GM12801 (cell line): ENCODE results near the gene ZNF777.

ENCODE experiments used
- TF ChIP-seq, protein P1 (sequence below): IDR thresholded peaks from one replicate; pipeline ENCODE4 v1.5.1; 2011; ENCODE audit warnings: control low read depth; ENCODE audit not compliant: insufficient read length; ENCODE audit errors: extremely low read depth

ZNF777 gene

DNA sequence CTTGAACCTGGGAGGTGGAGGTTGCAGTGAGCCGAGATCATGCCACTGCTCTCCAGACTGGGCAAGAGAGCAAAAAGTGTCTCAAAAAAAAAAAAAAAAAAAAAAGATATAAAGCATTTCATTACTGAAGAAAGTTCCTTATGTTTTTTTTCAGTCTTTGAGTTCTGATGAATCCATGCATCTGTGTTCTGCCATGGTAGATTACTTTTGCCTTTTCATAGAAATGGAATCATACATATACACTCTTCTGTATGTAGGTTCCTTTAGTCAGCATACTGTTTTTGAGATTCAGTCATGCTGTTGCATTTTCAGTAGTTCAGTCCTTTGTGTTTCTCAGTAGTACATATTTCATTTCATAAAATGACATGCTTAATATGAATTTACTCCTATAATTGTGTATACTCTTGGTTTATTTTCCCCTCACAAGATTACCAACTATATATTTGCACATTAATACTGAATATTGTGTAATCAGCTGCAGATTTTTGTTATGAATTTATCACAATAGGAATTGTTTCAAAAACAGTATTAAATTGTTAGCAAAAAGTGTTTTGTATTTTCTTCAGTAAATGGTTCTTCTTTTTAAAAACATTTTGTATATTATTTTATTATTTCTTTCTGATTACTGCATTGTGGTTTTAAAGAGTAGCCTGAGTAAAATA, 2.8 kb upstream of the ZNF777 start:
- TF ChIP-seq, protein P1, sequence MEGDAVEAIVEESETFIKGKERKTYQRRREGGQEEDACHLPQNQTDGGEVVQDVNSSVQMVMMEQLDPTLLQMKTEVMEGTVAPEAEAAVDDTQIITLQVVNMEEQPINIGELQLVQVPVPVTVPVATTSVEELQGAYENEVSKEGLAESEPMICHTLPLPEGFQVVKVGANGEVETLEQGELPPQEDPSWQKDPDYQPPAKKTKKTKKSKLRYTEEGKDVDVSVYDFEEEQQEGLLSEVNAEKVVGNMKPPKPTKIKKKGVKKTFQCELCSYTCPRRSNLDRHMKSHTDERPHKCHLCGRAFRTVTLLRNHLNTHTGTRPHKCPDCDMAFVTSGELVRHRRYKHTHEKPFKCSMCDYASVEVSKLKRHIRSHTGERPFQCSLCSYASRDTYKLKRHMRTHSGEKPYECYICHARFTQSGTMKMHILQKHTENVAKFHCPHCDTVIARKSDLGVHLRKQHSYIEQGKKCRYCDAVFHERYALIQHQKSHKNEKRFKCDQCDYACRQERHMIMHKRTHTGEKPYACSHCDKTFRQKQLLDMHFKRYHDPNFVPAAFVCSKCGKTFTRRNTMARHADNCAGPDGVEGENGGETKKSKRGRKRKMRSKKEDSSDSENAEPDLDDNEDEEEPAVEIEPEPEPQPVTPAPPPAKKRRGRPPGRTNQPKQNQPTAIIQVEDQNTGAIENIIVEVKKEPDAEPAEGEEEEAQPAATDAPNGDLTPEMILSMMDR: no peak

DNA sequence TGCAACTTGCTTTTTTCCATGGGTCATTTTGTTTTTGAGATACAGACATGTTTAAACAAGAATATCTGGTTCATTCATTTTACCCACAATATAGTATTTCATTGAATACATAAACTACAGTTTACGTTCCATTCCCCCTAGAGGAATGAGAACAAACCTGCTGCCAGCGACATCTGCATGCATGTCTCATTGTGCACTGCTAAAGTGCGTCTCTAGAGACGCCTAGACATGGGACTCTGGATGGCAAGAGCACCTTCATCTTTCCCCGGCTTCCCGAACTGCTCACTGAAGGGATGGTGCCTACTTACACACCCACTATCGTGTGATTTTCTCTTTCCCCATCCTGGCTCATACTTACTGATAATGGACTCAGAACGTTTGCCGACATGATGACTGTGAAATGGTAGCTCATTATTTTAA, 1.2 kb upstream of the ZNF777 start:
- TF ChIP-seq, protein P1: no peak

DNA sequence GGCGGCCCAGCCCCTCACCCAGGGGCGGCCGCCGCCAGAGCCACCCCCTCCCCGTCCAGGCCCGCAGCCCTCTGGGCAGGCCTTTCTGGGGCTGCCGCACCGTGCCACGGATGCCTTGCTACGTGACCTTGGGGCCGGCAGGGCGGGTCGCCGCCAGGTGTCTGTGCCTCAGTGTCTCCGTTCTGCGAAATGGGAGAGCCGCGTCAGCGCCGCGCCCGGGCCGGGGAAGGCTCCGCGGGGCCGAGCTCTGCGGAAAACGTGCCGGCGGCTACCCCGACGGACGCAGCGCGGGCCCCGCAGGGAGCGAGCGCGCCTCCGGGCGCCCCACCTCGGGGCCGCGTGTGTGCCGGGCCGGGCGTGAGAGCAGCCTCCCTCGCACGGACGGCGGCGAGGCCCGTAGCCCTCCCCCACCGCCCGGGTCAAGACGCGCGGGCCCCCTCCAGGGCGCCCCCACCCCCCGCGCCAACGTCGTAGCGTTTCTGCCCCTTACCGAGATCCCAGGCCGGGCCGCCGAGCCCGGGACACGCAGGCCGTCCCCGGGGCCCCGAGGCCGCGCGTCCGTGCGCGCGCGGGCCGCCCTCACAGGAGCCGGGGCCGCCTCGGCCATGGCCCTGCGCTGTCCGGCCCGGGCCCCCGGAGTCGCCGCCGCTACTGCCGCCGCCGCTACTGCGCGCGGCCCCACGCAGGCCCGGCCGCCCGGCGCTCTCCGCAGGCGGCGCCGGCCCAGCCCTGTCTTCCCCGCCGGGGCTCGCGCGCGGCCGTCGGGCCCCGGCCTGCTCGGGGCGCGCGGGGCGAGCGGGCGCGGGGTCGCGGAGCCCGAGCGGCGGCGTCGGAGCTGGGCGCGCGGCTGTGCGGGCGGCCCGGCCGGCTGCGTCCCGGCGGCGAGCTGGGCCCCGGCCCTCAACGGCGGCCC, 1.1 kb downstream of the ZNF777 start:
- TF ChIP-seq, protein P1: no peak

DNA sequence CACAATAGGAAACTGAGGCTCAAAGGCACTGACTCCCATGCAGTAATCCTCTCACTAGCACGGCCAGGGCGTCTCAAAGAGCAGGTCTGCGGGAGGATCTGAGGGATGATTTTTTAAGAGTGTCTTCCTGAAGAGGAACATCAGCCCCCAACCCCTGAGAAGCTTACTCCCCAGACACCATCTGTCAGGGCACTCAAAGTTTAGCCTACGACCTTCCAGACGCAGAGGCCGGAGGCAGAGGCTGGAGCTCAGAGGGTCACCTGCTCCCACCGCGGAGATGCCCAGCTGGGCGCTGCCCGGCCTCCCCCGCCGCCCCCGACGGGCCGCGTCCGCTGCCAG, 1.7 kb downstream of the ZNF777 start:
- TF ChIP-seq, protein P1: no peak

DNA sequence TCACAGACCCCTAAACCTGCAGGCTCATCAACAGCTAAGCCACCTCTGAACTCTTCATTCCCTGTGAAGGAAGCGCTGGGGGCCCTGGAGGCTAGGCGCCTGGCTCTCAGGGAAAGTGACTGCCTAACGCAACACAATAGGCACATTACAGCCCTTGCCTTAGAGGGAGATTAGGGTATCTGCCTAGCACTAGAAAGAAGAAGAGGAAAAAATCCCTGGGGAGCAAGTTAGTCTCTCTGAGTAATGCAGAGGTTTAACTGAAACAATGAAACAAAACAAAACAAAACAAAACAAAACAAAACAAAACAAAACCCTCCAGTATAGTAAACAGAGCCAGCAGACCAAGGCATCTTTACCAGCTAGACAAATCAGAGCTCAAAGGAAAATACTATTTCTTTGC, 2.6 kb downstream of the ZNF777 start:
- TF ChIP-seq, protein P1: no peak

DNA sequence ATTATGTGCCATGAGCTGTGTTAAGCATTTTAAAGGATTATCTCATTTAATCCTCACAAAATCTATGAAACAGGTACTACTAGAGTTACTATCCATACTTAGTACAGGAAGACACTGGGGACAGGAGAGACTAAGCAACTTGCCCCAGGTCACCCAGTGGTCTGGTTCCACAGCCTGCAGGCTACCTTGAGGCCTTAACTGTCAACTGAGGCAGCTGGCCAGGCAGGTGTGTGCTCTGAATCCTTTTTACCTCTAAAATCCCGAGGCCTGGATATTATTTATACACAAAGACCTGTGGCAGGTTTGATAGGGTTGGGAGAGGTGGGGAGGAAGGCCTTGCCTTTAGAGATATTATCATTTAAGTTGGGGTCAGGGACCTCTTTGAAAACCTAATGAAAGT, 3.1 kb downstream of the ZNF777 start:
- TF ChIP-seq, protein P1: no peak

DNA sequence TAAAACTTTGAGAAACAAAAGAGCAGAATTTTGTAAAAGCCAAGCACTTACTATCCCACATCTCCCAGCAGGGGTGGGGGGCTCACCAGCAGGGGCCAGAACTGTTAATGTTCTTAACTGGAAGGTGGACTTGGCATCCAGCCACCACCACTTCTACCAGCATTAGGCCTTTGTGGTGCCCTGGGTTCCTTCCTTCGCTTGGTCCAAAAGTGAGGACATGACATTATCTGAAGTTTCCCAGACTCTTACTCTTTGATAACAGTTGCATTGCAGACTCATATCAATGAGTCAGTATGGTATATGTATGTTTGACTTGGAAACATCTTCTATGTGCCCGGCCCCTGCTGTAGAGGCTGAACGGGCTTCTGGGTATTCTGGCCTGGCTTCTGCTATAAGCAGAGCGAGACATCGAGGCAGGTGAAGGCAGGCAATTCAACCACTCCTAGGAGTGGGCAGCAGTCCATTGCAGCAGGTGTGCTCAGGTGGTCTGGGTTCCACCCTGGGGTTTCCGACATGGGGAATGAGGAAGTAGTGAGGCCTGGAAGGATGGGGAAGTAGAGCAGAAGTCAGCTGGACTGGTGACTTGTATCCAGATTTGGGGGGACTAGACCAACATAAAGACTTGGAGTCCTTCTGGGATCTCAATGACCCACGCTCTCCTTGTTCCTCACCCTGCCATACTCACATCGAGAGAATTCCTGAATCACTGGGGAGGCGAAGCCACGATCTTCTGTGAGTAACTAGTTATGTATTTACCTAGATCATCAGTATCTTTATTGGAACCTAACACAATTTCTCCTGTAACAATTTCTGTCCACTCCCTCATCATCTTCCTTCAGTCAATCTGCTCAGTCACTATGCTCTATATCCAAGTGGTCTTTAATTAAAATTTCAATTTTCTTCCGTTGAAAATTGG, 4.1 kb downstream of the ZNF777 start:
- TF ChIP-seq, protein P1: no peak
